HG03520 (cell line): ENCODE results near the gene PSPC1.
"Not testable (repeated sequence)": the region's sequence is repeated elsewhere in the genome, so short reads cannot be mapped to it uniquely, and the experiment has no call there.

Experiments used
- ATAC-seq: cut with Tn5 transposase; IDR thresholded peaks from one replicate; pipeline ENCODE4 v1.9.1; 2021; ENCODE audit warnings: mild to moderate bottlenecking, moderate library complexity; ENCODE audit not compliant: unreplicated experiment

The PSPC1 gene

GRCh38 chr13:19766591-19766990 lies 16.2 kb downstream of the PSPC1 start:
- ATAC-seq, result no peak

DNA sequence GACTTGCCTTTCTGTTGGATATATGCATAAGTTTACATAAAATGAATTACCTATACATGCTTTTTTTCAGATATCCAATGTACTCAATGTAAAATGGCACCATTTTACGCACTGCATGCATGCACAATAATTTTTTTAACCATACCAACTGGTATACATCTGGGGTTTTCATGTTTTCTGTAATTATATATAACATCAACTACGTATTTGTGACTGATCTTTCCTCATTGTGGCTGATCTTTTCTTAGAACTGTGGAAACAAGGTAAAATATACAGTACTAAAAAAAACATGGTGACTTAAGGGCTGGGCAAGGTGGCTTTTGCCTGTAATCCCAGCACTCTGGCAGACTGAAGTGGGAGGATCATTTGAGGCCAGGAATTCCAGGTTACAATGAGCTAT lies 18.5 kb downstream of the PSPC1 start:
- ATAC-seq, result no peak

GRCh38 chr13:19763618-19764017 lies 19.1 kb downstream of the PSPC1 start:
- no peak for ATAC-seq

GRCh38 chr13:19759669-19760068 lies 23.1 kb downstream of the PSPC1 start:
- no peak for ATAC-seq

GRCh38 chr13:19742643-19743042 lies 40.1 kb downstream of the PSPC1 start:
- no peak for ATAC-seq

GRCh38 chr13:19737844-19738557 lies 44.7 kb downstream of the PSPC1 start:
- ATAC-seq, result no peak

DNA sequence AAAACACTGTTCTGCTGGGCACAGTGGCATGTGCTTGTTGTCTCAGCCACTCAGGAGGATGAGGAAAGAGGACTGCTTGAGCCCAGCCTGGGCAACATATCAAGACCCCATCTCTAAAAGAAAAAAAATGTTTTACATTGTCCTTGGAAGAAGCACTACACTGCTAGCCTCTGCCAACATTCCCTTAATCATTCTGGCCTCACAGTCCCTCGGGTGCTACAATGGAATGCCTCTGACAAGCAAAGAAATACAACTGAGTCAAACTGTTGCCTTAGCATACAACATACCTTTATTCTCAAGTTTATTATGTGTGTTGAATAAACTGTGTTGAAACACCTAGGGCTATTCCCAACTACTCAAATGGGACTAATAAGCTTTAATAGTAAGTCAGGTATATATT lies 56.1 kb downstream of the PSPC1 start:
- no peak for ATAC-seq

DNA sequence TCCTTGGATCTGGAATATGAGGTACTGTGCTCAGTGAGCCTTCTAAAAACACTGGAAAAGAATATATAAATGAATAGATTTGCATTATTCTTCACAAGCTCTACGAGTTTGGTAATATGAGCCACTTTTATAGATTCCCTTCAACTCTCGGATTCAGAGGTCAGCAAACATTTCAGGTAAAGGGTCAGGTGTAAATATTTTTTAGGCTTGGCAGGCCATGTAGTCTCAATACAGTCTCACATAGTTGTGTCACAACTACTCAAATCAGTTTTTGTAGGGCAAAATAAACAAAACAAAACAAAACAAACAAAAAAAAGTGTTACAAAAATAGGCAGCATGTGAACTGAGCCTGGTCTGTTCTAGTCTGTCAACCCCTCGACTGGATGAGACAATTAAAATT lies 57.4 kb downstream of the PSPC1 start:
- ATAC-seq, result no peak

DNA sequence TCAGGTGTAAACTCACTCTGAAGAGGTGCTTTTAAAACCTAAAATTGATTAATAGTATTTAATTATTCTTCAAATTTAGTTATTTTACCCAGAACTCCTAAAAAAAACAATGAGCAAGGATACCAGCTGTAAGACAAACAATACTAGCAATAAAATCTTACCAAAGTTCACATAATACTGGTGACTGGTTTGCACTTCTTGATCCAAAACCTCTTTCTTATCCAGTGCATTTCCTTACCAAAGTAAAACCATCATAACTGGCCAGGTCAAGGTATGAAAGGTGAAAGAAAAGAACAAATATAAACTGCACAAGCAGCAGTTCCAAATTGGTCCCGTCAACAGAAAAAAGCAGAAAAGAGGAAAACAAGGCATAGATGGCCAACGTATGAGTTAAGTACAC lies 62.7 kb downstream of the PSPC1 start:
- ATAC-seq, result no peak

GRCh38 chr13:19713186-19713965 lies 69.4 kb downstream of the PSPC1 start:
- ATAC-seq, result no peak

GRCh38 chr13:19709782-19710181 lies 73.0 kb downstream of the PSPC1 start:
- not testable (repeated sequence) for ATAC-seq

DNA sequence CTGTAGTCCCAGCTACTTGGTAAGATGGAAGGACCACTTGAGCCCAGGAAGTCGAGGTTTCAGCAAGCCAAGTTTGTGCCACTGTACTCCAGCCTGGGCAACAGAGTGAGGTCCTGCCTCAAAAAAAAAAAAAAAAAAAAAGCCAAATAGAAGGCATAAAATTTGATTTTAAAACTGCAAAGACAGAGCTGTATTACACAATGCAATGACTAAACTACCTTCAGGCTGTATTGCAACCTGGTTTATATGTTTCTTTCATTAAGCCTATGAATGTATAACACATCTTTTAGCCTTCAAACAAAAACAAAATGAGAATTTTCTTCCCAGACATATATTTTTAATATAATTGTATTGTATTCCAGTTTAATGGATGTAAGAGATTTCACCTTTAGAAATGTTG lies 73.7 kb downstream of the PSPC1 start:
- not testable (repeated sequence) for ATAC-seq

- not testable (repeated sequence) for ATAC-seq
These were observed 78.5 kb downstream of the PSPC1 start for GRCh38 chr13:19704256-19704655.

DNA sequence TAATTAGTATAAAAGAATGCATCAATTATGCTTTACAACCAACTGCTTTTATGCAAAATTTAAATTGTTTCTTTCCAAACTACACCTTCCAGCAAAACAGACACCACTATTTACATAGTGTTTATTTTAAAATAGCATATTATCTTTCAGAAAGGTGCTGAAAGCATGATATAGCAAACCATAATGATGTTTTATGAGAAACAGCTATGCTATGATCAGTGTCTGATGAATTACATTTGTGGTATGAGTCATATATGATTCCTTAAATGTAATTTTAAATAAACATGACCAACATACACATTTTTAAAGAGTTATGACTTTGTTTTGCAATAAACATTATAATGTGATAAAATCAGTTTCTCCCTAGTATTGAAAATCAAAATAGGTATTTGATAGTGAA lies 81.1 kb downstream of the PSPC1 start:
- not testable (repeated sequence) for ATAC-seq

DNA sequence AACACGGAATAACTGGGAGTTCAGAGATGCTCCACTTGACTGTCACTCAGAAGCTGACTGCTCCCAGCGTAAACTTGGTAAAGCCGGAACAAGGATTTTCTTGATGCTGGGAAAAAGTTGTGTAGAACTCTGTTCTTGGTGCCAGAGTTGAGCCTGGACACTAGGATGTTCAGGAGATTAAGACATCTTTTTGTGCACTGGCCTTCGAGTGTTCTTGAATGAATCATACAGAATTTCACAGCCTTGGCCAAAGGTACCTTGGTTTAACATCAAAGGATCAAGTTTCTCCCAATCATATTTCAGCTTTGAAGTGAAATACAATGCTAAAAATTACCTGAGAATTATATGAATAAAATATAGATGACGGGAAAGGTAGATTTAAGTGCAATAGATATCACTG lies 81.8 kb downstream of the PSPC1 start:
- not testable (repeated sequence) for ATAC-seq

- no peak for ATAC-seq
These were observed 86.9 kb downstream of the PSPC1 start for GRCh38 chr13:19695829-19696228.

GRCh38 chr13:19695428-19695827 lies 87.3 kb downstream of the PSPC1 start:
- ATAC-seq, result no peak

DNA sequence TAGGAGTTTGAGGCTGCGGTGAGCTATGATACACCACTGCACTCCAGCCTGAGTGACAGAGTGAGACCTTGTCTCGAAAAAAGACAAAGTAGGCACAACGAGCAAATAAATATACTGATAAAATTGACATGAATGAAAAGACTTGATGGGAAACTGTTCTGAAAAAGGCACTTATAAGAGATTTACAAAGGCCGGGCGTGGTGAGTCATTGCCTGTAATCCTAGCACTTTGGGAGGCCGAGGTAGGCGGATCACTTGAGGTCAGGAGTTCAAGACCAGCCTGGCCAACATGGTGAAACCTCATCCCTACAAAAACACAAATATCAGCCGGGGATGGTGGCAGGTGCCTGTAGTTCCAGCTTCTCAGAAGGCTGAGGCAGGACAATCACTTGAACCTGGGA lies 91.3 kb downstream of the PSPC1 start:
- ATAC-seq, result not testable (repeated sequence)

GRCh38 chr13:19685437-19685836 lies 97.3 kb downstream of the PSPC1 start:
- no peak for ATAC-seq

- no peak for ATAC-seq
These were observed 97.7 kb downstream of the PSPC1 start for GRCh38 chr13:19685034-19685433.

DNA sequence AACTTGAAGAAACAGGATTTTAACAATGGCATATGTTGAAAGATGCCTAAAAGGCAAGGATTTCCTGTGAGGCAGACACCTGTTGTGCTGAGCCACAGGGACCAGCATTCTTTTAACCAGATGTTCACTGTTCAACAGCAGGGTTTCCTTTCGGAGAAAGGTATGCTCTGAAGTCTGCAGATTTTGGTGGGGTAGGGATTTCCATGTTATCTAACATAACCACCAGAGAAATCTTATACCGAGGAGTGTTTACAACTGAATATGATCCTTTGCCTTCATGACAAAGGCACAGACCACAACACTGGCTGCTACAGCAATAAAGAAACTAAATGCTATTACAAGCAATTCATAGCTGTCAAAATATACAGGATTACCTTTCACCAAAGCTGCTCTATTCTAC lies 101.2 kb downstream of the PSPC1 start:
- ATAC-seq, result no peak

DNA sequence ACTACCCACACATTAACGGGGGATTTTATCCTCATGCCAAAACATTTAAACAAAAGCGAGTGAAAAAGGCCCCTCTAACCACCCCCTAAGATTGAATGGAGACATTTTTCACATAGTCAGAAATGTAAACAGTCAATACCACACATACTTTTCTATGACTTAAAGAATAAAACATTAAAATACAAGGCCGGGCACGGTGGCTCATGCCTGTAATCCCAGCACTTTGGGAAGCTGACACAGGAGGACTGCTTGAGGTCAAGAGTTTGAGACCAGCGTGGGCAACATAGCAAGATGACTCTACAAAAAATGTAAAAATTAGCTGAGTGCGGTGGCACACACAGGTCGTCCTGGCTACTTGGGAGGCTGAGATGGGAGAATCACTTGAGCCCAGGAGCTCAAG lies 102.0 kb downstream of the PSPC1 start:
- no peak for ATAC-seq
